GM06990 (cell line): Measurements from ENCODE around the gene TFAP2D.

ENCODE experiments used
- DNase-seq: peaks from one replicate; pipeline ENCODE4 v3.0.0-alpha.2; 2011; ENCODE audit not compliant: insufficient read length; ENCODE audit errors: extremely low read depth
- H3K27me3 ChIP-seq: replicated peaks from 2 replicates; pipeline ENCODE4 v1.6.0; 2011; ENCODE audit warnings: low read length; ENCODE audit not compliant: control insufficient read depth, insufficient read depth
- H3K36me3 ChIP-seq: 2 replicates; pipeline ENCODE4 v1.5.1; 2011; ENCODE audit warnings: low read length; ENCODE audit not compliant: control insufficient read depth, insufficient read depth
- H3K4me3 ChIP-seq: replicated peaks from 2 replicates; pipeline ENCODE4 v1.5.1; 2011; ENCODE audit warnings: low read depth, mild to moderate bottlenecking, control low read depth, low read length
- TF ChIP-seq, protein P1 (sequence below): IDR thresholded peaks from 2 replicates; pipeline ENCODE4 v1.5.1; 2011; ENCODE audit warnings: low read length, control low read depth, mild to moderate bottlenecking, inconsistent platforms; ENCODE audit not compliant: insufficient read depth, poor library complexity, severe bottlenecking

The TFAP2D gene

DNA sequence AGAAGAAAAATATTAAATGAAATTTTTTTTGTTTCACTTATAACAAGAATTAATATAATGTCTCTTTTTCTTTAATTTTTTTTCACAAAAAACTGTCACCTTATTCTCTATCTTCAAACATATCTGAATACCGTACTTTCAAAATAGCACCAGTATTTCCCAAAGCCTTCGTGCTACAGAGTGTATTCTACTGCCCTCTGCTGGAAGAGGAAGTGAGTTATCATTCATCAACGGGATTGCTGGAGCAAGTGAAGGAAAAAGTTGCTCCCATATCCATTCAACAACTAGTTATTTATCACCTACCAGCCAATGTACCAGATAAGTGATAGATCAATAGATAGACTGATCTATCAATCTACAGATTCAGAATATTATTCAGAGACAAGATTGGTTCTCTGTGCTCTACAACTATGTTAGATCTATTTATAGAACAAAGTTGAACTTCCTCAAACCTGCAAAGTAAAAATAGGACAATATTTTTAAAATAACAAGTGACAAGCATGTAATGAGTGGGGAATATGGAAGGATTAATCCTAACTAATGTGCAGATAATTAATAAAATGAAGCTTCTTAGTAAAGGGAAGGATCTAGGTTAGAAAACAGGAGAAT lies 78.7 kb downstream of the TFAP2D start:
- DNase-seq = no peak
- Histone ChIP-seq H3K27me3 (no peaks in the 10 kb centered on the region; the same call in 1 of the 2 replicates), H3K4me3 (no peak overlapping the region), H3K36me3 (no peaks in the 10 kb centered on the region)
- TF ChIP-seq, protein P1, sequence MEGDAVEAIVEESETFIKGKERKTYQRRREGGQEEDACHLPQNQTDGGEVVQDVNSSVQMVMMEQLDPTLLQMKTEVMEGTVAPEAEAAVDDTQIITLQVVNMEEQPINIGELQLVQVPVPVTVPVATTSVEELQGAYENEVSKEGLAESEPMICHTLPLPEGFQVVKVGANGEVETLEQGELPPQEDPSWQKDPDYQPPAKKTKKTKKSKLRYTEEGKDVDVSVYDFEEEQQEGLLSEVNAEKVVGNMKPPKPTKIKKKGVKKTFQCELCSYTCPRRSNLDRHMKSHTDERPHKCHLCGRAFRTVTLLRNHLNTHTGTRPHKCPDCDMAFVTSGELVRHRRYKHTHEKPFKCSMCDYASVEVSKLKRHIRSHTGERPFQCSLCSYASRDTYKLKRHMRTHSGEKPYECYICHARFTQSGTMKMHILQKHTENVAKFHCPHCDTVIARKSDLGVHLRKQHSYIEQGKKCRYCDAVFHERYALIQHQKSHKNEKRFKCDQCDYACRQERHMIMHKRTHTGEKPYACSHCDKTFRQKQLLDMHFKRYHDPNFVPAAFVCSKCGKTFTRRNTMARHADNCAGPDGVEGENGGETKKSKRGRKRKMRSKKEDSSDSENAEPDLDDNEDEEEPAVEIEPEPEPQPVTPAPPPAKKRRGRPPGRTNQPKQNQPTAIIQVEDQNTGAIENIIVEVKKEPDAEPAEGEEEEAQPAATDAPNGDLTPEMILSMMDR = peak; percentile 76

GRCh38 chr6:50792771-50793170 lies 79.4 kb downstream of the TFAP2D start:
- Histone ChIP-seq H3K4me3 (no peak overlapping the region), H3K27me3 (no peaks in the 10 kb centered on the region; the same call in 1 of the 2 replicates), H3K36me3 (no peaks in the 10 kb centered on the region)
- TF ChIP-seq, protein P1 = no peak
- DNase-seq = no peak

DNA sequence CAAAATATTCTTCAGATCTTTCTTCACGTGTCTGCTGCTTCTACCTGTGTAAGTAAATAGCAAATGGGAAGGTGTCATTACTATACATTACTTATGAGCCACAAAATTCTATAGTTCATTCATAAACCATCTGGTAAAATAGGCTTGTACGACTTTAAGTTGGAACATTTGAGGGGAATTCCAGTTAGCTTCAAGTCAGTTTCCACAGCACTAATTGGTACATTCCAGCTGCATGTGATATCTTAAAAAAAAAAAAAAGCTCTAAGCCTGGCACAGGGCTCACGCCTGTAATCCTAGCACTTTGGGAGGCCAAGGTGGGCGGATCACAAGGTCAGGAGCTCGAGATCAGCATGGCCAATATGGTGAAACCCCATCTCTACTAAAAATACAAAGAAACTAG lies 82.2 kb downstream of the TFAP2D start:
- DNase-seq = no peak
- Histone ChIP-seq H3K4me3 (no peak overlapping the region), H3K36me3 (no peaks in the 10 kb centered on the region), H3K27me3 (no peaks in the 10 kb centered on the region; the same call in 1 of the 2 replicates)
- TF ChIP-seq, protein P1 = no peak

- no peaks in the 10 kb centered on the region for H3K36me3 ChIP-seq
- TF ChIP-seq, protein P1 = no peak
- no peak overlapping the region for H3K4me3 ChIP-seq
- no peak for DNase-seq
- H3K27me3 ChIP-seq = no peaks in the 10 kb centered on the region
Measured at GRCh38 chr6:50804283-50804682, 91.0 kb downstream of the TFAP2D start.

DNA sequence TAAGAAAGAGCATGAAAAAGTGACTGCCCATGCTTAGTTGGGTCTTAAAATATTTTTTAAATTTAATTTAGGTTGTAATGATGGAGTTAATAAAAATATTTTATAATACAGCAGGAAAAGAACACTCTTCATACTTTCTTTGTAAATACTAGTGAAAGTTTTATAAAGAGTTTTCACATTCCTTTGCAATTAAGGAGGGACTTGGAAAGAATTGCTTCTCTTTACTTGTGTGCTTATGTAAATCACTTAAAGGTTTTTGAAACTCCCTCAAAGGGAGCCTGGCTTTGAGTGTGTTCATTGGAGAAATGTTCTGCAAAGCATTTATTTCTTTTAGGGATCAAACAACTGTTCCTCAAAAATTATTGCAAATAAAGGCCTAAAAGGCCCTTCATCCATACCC lies 93.7 kb downstream of the TFAP2D start:
- Histone ChIP-seq H3K36me3 (no peaks in the 10 kb centered on the region), H3K27me3 (no peaks in the 10 kb centered on the region), H3K4me3 (no peak overlapping the region)
- TF ChIP-seq, protein P1 = no peak
- DNase-seq = no peak
